Inflammatory macrophage treated with lipopolysaccharide for 4 hours (primary cell): ENCODE measurements around the gene RASSF6.
"Not testable (repeated sequence)": the region's sequence is repeated elsewhere in the genome, so short reads cannot be mapped to it uniquely, and the experiment has no call there.

Source experiments
- DNase-seq: peaks from one replicate; pipeline ENCODE4 v3.0.0-alpha.2; 2020

Gene RASSF6

GRCh38 chr4:73608689-73609594 lies 11.3 kb downstream of the RASSF6 start:
- no peak for DNase-seq

GRCh38 chr4:73607375-73608033 lies 12.7 kb downstream of the RASSF6 start:
- DNase-seq: no peak

GRCh38 chr4:73606465-73606974 lies 13.7 kb downstream of the RASSF6 start:
- DNase-seq: no peak

GRCh38 chr4:73603854-73604584 lies 16.2 kb downstream of the RASSF6 start:
- peak; percentile 13 for DNase-seq

- DNase-seq: peak; percentile 38
Measured at GRCh38 chr4:73603271-73603710, 16.9 kb downstream of the RASSF6 start.

GRCh38 chr4:73600954-73601353 lies 19.3 kb downstream of the RASSF6 start:
- DNase-seq: peak; percentile 39

- DNase-seq: no peak
Measured at GRCh38 chr4:73599182-73599581, 21.1 kb downstream of the RASSF6 start.

- DNase-seq: no peak
Measured at GRCh38 chr4:73597594-73597993, 22.6 kb downstream of the RASSF6 start.

GRCh38 chr4:73597183-73597582 lies 23.1 kb downstream of the RASSF6 start:
- DNase-seq: not testable (repeated sequence)

GRCh38 chr4:73596001-73596400 lies 24.2 kb downstream of the RASSF6 start:
- DNase-seq: peak; percentile 21

- peak; percentile 24 for DNase-seq
Measured at GRCh38 chr4:73593631-73594241, 26.5 kb downstream of the RASSF6 start.

- peak; percentile 10 for DNase-seq
Measured at GRCh38 chr4:73589887-73590801, 30.1 kb downstream of the RASSF6 start.

GRCh38 chr4:73589261-73589847 lies 30.9 kb downstream of the RASSF6 start:
- peak; percentile 19 for DNase-seq

GRCh38 chr4:73588613-73589012 lies 31.6 kb downstream of the RASSF6 start:
- DNase-seq: no peak

GRCh38 chr4:73586666-73587065 lies 33.6 kb downstream of the RASSF6 start:
- no peak for DNase-seq

GRCh38 chr4:73586040-73586439 lies 34.2 kb downstream of the RASSF6 start:
- no peak for DNase-seq

- no peak for DNase-seq
Measured at GRCh38 chr4:73585345-73585744, 34.9 kb downstream of the RASSF6 start.

- DNase-seq: no peak
Measured at GRCh38 chr4:73583666-73584065, 36.6 kb downstream of the RASSF6 start.

- DNase-seq: no peak
Measured at GRCh38 chr4:73577371-73577770, 42.9 kb downstream of the RASSF6 start.

- peak; percentile 42 for DNase-seq
Measured at GRCh38 chr4:73576381-73576780, 43.9 kb downstream of the RASSF6 start.

- DNase-seq: peak; percentile 36
Measured at GRCh38 chr4:73575660-73576059, 44.6 kb downstream of the RASSF6 start.
